ENCODE data around the gene CCT7.

CCT7 gene

DNA sequence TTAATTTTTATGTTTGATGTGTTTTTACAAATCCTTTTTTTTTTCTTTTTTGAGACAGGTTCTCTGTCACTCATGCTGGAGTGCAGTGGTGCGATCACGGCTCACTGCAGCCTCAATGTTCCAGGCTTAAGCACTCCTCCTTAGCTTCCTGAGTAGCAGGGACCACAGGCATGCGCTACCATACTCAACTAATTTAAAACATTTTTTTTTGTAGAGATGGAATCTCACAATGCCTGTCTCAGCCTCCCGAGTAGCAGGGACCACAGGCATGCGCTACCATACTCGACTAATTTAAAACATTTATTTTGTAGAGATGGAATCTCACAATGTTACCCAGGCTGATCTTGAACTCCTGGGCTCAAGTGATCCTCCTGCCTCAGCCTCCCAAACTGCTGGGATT is 28.5 kb upstream of the CCT7 start:
- Histone ChIP-seq H3K4me3 (replicated peaks; ENCODE audit: insufficient read depth, low read length) (no peak overlapping the region), H3K27ac (replicated peaks) (no peak overlapping the region), H3K27me3 (ENCODE audit: insufficient read depth, poor library complexity, severe bottlenecking) (peaks cover 34% of the 10 kb centered on the region)
- TF ChIP-seq, protein P1, sequence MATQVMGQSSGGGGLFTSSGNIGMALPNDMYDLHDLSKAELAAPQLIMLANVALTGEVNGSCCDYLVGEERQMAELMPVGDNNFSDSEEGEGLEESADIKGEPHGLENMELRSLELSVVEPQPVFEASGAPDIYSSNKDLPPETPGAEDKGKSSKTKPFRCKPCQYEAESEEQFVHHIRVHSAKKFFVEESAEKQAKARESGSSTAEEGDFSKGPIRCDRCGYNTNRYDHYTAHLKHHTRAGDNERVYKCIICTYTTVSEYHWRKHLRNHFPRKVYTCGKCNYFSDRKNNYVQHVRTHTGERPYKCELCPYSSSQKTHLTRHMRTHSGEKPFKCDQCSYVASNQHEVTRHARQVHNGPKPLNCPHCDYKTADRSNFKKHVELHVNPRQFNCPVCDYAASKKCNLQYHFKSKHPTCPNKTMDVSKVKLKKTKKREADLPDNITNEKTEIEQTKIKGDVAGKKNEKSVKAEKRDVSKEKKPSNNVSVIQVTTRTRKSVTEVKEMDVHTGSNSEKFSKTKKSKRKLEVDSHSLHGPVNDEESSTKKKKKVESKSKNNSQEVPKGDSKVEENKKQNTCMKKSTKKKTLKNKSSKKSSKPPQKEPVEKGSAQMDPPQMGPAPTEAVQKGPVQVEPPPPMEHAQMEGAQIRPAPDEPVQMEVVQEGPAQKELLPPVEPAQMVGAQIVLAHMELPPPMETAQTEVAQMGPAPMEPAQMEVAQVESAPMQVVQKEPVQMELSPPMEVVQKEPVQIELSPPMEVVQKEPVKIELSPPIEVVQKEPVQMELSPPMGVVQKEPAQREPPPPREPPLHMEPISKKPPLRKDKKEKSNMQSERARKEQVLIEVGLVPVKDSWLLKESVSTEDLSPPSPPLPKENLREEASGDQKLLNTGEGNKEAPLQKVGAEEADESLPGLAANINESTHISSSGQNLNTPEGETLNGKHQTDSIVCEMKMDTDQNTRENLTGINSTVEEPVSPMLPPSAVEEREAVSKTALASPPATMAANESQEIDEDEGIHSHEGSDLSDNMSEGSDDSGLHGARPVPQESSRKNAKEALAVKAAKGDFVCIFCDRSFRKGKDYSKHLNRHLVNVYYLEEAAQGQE (IDR thresholded peaks at IDR 0.05; ENCODE audit: insufficient replicate concordance, low read depth): no peak
- no peak for TF ChIP-seq POLR2AphosphoS5 (IDR thresholded peaks at IDR 0.05; ENCODE audit: low read depth)
- no peak for TF ChIP-seq SPI1 (IDR thresholded peaks at IDR 0.05; ENCODE audit: borderline replicate concordance, low read depth)
- no peak for TF ChIP-seq GABPA (IDR thresholded peaks at IDR 0.05; ENCODE audit: low read depth)
- TF ChIP-seq, protein P2, sequence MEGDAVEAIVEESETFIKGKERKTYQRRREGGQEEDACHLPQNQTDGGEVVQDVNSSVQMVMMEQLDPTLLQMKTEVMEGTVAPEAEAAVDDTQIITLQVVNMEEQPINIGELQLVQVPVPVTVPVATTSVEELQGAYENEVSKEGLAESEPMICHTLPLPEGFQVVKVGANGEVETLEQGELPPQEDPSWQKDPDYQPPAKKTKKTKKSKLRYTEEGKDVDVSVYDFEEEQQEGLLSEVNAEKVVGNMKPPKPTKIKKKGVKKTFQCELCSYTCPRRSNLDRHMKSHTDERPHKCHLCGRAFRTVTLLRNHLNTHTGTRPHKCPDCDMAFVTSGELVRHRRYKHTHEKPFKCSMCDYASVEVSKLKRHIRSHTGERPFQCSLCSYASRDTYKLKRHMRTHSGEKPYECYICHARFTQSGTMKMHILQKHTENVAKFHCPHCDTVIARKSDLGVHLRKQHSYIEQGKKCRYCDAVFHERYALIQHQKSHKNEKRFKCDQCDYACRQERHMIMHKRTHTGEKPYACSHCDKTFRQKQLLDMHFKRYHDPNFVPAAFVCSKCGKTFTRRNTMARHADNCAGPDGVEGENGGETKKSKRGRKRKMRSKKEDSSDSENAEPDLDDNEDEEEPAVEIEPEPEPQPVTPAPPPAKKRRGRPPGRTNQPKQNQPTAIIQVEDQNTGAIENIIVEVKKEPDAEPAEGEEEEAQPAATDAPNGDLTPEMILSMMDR (IDR thresholded peaks at IDR 0.05; ENCODE audit: insufficient read depth, low read length): no peak
- no peak for DNase-seq (ENCODE audit: low read depth in 1 of 2, low spot score in 1 of 2)

DNA sequence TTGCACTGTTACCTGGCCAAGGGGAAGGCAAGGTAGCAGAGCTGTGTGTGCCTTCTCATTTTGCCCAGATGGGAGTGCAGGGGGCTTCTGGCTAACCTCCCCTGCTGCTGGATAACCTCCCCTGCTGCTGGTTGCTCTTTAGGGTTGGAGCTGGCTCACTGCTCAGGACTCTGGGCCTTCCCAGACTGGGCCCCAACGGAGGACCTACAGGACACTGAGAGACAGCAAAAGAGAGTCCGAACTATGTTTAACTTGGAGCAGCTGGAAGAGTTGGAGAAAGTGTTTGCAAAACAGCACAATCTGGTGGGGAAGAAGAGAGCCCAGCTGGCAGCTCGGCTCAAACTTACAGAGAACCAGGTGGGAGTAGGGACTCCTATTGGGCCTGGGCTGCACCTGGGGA is 25.9 kb upstream of the CCT7 start:
- Histone ChIP-seq H3K4me3 (replicated peaks; ENCODE audit: insufficient read depth, low read length) (no peak overlapping the region), H3K27ac (replicated peaks) (no peak overlapping the region), H3K27me3 (ENCODE audit: insufficient read depth, poor library complexity, severe bottlenecking) (peaks cover 9% of the 10 kb centered on the region)
- no peak for DNase-seq (ENCODE audit: low read depth in 1 of 2, low spot score in 1 of 2)
- TF ChIP-seq POLR2AphosphoS5 (IDR thresholded peaks at IDR 0.05; ENCODE audit: low read depth) (no peak), GABPA (IDR thresholded peaks at IDR 0.05; ENCODE audit: low read depth) (no peak), SPI1 (IDR thresholded peaks at IDR 0.05; ENCODE audit: borderline replicate concordance, low read depth) (no peak)
- TF ChIP-seq, protein P1 (IDR thresholded peaks at IDR 0.05; ENCODE audit: insufficient replicate concordance, low read depth): no peak
- TF ChIP-seq, protein P2 (IDR thresholded peaks at IDR 0.05; ENCODE audit: insufficient read depth, low read length): no peak

DNA sequence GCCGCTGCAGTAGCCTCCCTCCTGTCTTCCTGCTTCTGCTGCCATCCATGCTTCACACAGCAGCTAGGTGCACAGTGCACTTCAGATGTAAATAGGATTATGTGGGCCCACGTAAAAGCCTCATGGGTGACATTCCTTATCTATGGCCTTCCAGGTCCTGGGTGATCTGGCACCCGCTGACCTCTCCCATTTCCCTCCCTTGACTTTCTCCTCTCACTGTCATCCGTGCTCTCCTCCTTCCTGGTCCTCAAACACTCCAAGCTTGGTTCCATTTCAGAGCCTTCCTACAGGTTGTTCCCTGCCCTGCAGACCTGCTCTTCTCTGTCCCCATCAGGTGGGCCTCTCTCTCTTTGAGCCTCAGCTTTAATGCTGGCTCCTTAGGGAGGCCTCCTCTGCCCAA is 24.1 kb upstream of the CCT7 start:
- TF ChIP-seq, protein P1 (IDR thresholded peaks at IDR 0.05; ENCODE audit: insufficient replicate concordance, low read depth): no peak
- TF ChIP-seq GABPA (IDR thresholded peaks at IDR 0.05; ENCODE audit: low read depth) (no peak), SPI1 (IDR thresholded peaks at IDR 0.05; ENCODE audit: borderline replicate concordance, low read depth) (no peak), POLR2AphosphoS5 (IDR thresholded peaks at IDR 0.05; ENCODE audit: low read depth) (no peak)
- TF ChIP-seq, protein P2 (IDR thresholded peaks at IDR 0.05; ENCODE audit: insufficient read depth, low read length): no peak

More for the DNA sequence above, 24.1 kb upstream of the CCT7 start:
- Histone ChIP-seq H3K27ac (replicated peaks) (no peak overlapping the region), H3K27me3 (ENCODE audit: insufficient read depth, poor library complexity, severe bottlenecking) (peaks cover under 1% of the 10 kb centered on the region), H3K4me3 (replicated peaks; ENCODE audit: insufficient read depth, low read length) (no peak overlapping the region)
- DNase-seq (ENCODE audit: low read depth in 1 of 2, low spot score in 1 of 2): no peak

All from HL-60 (cell line).